GM18517 (cell line): Measurements from ENCODE around the gene ERBB4.

Experiments used
- ATAC-seq: cut with Tn5 transposase; IDR thresholded peaks from one replicate; pipeline ENCODE4 v1.9.1; 2021; ENCODE audit warnings: mild to moderate bottlenecking, moderate library complexity; ENCODE audit not compliant: unreplicated experiment

Gene ERBB4

DNA sequence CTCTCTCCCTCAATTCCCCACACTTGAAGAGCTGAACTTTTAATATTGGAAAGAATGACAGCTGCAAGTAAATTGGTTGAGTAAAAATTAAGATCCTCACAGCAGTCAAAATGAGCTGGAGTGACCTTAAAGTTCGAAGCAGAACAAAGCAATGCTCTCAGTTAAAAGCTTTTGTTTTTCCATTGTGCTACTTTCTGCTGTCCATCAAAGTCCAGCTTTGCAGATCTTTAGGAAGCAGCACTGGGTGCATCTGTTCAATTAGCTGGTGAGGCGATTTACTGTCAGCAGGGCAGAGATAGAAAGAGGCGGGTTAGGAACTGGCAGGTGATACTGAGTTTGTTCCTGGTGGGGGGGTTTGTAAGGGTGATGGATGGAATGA lies 1147.4 kb downstream of the ERBB4 start:
- no peak for ATAC-seq

DNA sequence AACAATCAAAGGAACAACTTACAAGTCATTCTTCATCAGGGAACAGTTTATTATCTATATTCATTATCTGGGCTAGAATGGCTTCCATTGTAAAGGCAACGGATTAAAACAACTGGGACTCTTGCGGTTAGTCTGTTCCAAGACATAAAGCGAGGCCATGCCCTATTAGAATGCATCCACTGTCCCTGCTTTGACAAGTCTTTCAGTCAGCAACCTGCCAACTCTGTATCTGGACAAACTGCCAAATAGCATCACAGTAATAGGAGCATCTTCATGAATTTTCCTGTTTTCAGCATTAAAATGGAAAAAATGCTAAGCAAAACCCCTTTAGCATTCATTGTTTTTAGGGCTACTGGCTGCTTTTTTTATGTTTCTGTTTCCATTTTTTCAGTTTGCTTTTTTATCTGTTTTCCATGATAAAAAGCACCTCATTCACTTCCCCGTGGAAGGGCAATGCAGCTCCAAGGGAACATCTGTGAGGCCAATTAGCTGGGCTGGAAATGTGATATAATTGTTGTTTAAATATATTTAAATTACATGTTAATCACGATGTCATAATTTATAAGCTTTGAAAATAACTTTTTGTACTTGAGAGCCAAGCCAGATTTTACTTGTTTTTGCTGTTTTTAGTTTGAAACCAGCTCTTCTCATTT lies 1147.9 kb downstream of the ERBB4 start:
- no peak for ATAC-seq

DNA sequence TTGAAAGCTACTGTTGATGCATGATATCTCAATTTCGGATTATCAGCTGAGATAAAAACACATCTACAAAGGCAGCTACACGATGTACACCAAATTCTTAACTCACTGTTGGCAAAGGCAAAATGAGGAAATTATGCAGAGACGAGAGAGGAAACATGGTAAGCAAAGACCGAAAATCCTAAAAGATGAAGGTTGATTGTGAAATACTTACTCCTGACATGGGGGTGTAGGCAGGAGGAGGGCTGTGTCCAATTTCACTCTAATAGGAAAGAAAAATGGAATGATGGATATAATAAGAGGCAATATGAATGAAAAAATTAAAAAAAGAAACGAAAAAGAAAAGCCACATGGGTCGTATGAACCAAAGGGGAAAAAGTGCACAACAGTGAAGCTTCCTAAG lies 1150.9 kb downstream of the ERBB4 start:
- ATAC-seq, result no peak

DNA sequence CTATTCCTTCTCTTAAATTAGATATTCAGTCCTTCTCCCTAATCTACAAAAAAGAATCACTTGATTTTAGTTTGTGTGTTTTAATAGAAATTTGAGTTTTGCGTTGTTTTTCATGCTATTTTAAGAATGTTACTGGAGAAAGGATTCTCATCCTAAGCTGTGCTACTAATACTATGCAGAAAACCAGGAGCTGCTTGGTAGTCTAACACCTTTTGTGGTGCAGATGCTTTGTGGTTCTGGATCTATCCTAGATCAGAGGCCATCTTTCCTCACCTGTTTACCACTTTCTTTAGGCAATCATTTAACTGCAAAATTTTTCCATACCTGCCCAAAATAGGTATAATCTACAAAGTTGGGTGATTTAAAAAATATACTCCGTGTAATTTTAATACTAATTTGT lies 1158.6 kb downstream of the ERBB4 start:
- ATAC-seq, result no peak

DNA sequence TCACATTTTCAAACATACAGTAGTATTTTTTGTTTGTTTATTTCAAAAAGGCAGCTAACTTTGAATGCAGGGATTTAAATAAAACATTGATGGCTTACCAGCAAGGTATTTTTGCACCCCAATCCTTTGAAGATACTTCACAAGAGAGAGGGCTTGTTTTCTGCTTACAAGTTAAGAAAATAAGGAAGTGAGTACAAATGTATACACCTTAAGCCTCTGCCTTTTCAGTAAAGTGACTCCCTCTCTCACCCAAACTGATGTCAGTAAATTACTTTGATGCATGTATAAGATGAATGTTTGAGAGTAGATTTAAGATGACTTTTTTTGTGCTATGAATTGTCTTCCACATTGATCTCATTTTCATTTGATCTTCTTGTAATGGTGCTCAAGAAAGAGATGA lies 1162.2 kb downstream of the ERBB4 start:
- no peak for ATAC-seq

DNA sequence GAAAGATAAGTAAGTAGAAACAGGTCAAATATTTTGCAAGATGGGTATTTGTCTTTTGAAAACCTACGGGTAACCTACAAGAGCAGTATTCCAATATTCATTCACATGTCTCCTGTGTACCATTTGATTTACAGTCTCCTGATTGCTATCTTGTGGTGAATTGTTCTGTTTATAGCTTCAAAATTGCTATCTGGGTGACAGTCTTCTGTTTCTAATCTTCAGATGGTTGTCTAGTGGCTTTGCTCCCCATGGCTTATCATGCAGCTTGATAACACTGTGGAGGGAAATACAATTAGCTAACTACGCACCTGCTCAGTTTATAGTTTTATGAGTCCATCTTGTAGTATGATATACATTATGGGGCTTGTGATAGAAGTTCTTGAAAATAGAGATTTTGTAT lies 1165.4 kb downstream of the ERBB4 start:
- ATAC-seq, result no peak

DNA sequence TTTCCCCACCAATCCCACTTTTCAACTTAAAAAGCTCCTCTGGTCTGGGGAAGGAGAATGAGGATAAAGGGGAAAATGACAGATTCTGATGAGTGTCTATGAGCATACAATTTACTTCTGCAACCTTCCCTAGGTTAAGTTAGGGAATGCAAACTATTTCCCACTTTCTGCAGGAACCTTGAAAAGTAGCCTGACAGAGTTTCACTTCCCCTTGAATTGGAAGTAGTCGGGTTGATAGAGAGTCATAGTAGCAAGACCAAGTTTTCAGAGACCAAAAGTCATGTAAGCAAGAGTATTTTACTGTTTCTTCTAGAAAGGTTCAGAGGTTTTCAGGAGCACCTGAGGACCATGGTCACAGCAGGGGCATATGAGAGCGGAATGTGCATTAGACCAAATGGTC lies 1167.1 kb downstream of the ERBB4 start:
- no peak for ATAC-seq

DNA sequence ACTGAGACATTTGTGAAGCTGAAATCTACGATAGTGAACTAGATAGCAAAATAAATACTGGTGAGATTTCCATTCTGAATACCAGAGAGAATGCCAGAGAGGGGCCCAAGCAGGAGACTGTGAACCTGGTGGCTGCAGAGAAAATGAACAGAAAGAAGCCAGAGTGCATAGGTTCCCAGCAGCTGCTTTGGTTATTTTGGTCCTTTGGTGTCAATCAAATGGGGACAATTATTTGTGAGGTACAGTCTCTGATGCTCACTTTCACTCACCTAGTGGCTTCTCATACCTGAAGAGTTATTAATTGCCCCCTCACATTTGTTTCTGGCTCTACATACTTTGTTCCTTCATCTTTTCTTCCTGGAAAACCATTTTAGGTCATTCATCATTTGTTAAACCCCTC lies 1170.1 kb downstream of the ERBB4 start:
- ATAC-seq, result no peak

DNA sequence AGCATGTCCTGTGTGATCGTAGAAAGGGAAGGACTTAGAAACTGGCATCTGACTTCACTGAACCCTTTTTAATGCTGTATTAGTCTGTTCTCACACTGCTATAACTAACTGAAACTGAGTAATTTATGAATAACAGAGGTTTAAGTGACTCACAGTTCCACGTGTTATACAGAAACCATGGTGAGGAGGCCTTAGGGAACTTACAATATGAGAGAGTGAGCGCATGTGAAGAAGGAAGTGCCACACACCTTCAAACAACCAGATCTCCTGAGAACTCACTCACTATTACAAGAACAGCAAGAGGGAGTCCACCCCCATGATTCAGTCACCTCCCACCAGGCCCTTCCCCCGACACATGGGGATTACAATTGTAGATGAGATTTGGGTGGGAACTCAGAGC lies 1170.9 kb downstream of the ERBB4 start:
- ATAC-seq, result peak; percentile 94

DNA sequence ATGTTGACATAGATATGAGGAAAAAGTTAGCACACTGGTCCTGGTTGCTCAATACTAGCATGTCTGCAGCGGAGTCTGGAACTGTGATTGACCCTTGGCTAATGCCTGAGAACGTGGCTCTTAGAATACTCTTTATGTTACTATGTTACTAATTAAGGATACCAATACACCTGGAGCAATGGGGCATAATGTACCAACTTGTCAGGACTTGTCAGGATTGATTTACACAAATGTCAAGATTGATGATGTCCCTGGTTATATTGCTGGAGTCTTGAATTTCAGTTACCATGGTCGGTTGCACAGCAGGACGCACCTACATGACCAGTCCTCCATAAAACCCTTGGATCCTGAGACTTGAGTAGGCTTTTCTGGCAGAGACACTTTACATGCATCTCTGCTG lies 1171.3 kb downstream of the ERBB4 start:
- no peak for ATAC-seq

DNA sequence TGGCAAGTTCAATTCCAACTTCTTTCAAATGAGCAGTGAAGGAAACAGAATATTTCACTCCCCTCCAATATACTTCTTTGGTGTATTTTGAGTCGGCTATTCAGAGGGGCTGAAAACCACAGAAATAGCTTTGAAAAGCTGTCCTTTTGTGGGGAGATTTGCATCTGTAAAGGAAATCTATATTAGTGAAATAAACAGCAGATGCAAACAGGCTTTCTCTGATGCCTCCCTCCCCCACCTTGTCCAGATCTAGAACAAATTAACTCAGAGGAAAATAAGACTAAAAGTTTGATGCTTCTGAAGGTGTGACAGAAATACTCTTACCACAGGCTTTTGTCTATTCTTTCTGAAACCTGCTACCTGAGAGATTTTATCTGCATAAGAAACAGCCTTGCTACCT lies 1173.7 kb downstream of the ERBB4 start:
- no peak for ATAC-seq

DNA sequence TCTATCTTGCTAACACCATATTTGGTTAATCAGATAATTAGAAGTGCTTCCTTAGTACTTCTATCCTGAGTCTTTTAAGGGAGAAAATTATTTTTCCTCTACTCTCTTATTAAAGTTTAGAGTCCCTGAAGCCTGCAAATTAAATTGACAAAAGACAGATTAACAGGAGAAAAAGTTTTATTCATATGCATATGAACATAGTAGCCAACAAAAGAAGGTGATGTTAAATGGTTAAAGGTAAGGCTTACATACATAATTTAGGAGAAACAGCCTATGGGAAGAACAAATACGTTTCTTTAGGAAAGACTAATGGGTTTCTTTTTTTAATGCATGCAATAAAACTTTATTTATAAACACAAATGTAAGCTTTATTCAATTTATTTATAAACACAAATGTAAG lies 1177.2 kb downstream of the ERBB4 start:
- no peak for ATAC-seq

DNA sequence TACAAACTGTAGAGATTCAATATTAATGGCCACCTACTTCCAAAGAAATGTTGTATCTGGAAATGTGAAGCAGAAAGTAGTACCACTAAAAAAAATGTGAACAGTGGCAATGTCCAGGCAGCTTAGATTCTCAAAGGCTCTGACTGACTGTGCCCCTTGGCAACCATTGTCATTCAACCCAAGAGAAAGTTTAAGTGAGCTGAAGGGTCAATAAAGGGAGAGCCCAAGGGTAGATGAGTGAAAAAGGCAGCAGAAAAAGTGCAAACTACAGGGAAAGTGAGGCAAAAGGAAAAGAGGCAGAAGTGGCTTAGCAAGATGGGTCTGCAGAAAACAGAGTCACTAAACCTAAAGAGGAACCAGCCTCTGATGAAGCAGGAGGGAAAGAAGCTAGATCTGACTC lies 1179.3 kb downstream of the ERBB4 start:
- ATAC-seq, result no peak

DNA sequence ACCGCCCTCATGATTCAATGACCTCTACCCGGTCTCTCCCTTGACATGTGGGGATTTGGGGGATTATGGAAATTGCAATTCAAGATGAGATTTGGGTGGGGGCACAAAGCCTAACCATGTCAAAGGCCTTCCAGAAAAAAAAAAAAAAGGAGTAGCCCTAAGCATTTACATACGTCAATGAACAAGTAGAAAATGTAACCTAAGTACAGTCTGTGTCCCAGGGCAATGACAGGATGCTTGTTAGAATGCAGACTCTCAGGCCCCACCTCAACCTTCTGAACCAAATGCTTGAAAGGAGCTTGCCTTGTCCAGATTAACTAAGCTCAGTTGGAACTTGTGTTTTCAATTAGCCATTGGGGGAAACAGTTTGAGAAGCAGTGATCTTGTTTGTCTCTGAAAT lies 1180.1 kb downstream of the ERBB4 start:
- ATAC-seq, result no peak

DNA sequence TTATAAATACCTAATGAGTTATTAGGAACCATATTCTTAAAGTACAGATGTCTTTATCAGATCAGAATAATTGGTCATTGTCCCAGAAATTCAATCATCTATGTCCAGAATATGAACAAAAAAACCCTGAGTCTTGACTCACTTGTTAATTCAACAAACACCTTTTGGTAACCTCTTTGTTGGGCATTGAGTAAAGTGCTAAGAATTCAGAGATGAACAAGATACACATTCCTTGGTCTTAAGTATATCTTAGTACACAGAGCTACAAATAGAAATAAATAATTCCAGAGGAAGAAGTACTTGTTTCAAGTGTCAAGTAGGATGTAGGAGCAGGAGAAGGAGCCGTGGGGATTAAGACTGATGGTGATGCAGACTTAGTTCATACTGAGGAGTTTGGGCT lies 1184.1 kb downstream of the ERBB4 start:
- no peak for ATAC-seq

DNA sequence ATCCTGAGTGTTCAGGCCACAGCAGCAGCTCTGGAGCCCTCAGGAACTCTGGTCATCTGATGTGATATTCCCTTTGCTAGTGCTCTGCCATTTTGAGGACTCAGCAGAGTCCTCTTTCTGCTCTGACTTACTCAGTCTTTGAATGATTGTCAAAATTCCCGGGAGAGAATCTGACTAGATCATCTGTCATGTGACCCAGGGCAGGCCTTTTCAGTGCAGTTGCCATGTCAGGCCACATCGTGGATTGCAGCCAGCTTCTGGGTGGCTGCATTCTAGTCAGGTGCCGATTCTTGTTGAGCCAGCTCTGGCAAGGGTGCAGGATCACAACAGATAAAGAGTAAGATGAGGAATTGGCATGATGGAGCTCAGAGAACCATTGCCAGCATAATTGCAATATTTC lies 1186.6 kb downstream of the ERBB4 start:
- ATAC-seq, result no peak

DNA sequence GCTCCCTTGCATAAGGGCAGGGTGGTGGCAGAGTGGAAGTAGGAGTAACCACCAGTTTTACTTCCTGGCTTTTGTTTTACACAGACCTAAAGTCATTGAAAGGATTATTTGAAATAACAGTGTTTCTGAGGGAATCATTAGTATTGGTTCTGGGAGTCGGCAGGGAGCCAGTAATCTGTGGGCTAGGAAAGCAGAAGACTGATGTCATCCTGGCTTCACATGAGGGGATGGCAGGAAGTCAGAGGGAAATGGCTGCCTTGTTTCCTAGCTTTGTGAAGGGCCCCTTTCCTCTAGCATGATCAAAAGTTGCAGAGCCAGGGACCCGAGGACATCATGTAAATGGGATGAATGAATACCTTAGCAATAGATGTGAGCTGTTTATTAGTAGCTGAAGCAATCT lies 1189.6 kb downstream of the ERBB4 start:
- ATAC-seq, result no peak

DNA sequence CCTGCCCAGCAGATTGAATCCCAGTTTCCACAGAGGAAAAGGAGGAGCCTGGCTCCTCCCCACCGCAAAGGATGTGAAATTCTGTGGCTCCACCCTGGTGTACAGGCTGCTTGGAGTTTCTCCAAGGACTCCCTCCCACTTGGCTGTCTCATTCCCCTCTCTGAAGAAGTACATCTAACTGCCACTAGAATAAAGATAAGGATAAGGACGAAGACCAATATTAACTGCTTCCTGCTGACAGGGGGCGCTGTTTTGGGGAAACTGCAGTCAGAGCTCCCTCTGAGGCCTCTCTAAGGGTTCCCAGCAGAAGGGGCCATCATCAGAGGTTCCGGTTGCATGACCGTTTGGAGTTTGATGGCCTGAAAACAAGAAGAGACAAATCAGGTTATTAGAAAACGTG lies 1191.3 kb downstream of the ERBB4 start:
- no peak for ATAC-seq

DNA sequence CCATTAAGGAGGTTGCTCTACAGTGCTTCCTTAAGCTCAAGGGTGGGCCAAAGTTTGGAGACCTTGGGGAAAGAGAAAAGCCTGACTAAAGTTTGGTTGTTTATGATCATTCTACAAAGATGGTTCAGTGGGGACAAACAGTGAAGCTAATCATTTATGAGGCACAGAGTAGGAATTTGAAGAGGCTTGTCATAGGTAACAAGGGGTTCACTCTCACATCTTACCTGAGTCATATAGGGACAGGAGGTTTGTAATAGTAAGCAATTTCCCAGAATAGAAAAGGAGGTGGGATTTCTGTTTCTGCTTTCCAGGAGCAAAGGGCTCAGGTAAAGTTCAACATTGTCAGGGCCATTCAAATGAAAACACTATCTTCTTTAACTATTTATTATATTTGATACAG lies 1194.3 kb downstream of the ERBB4 start:
- ATAC-seq, result no peak

DNA sequence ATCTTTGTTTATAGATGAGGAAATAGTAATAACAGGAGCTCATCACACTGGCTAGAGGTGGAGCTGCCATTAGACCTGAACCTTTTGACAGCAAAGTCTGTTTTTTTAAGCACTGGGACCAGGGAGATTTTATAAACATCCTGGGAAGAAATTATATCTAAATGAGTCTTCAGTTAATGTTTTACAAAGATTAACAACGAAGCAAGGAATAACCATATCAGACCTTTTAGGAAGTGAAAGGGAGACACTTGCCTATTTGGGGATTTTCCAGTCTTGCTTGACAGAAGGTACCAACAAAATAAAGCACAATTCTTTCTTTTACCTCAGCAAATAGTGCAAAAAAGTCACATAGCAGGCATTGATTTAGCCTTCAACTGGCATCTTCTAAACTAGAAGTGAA lies 1205.2 kb downstream of the ERBB4 start:
- ATAC-seq, result no peak

DNA sequence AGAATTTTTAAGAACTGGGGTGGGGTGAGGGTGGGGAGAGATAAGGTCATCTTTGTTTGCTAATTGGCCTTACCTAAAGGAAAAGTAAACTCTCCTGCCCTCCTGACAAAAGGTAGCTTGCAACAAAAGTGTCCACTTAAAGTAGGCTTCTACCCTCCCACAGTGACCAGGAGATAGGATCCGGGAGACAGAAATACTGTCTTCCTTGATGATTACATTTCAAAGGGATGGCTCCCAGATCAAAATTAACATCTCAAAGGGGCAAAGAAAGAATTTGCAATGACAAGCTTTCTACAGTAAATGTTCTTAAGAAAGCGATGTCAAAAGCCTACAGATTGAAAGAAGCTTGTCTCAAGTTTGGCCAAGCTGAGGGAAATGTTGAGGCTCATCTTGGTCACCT lies 1206.9 kb downstream of the ERBB4 start:
- ATAC-seq, result no peak

DNA sequence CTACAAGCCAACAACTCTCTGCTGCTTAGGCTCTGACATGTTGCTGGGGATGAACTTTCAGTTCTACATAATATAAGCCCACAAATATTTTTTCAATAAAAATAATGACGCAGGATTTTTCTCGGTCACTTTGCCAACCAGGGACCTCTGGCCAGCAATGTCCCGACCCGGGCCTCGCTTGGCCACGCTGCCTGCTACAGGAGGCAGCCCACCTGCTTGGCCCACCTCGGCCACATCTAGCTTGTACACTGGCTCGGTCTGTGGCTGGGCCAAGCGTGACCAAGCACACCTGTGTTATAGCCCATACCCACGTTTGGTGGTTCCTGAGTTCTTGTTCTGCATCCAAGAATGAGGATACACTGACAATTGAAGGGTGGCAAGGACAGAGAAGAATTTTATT lies 1208.7 kb downstream of the ERBB4 start:
- no peak for ATAC-seq

DNA sequence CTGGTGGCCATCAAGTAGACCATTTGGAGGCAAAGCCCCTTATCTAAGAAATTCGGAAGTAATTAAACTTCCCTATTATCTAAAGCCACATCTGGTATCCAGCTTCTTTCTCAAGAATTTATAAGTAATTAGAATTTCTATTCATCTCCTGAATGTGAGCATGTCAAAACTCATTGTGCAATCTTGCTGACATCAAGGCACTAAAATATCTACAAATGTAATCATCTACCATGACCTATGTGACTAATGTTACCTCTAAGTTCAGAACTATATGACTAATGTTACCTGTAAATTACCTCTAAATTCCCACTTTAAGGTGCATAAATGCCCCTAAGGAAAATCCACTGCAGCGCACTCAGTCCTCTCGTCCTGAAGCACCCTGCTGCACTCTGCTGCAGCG lies 1209.2 kb downstream of the ERBB4 start:
- no peak for ATAC-seq

DNA sequence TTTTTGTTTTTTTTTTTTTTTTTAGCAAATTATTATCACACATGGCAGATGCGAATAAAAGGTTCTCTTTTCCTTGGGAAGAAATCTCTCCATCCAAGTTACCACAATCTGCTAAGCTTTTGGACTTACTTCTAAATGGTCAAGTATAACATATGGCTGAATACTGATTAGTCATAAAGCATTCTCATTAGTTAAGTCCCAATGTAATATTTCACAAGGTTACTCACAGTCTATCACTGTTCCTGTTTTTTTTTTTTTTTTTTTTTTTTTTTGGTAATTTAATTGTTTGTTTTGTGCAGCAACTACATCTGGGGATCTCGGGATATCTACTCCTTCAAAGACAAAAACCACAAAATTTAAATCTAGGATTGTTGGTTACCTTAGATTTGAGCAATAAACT lies 1210.5 kb downstream of the ERBB4 start:
- ATAC-seq, result no peak
